Parathyroid adenoma (tissue), 2 donors: ENCODE measurements around the gene SAA2.

Source experiments
- H2AFZ ChIP-seq: fragments of 300-600 bp; sonication (generic); one replicate; pipeline ENCODE4 v1.7.0; 2017; ENCODE audit warnings: antibody characterized with exemption, mild to moderate bottlenecking
- H3K27ac ChIP-seq: fragments of 300-600 bp; sonication (generic); one replicate; pipeline ENCODE4 v1.7.0; 2017
- H3K27me3 ChIP-seq: fragments of 300-600 bp; sonication (generic); one replicate; pipeline ENCODE4 v1.7.0; 2017; ENCODE audit warnings: low read length; ENCODE audit not compliant: control insufficient read depth, insufficient read depth
- H3K36me3 ChIP-seq: fragments of 300-600 bp; sonication (generic); one replicate; pipeline ENCODE4 v1.7.0; 2017; ENCODE audit warnings: low read length; ENCODE audit not compliant: control insufficient read depth, insufficient read depth
- H3K4me1 ChIP-seq: fragments of 300-600 bp; sonication (generic); one replicate; pipeline ENCODE4 v1.7.0; 2017; ENCODE audit warnings: control low read depth
- H3K4me2 ChIP-seq: fragments of 300-600 bp; sonication (generic); one replicate; pipeline ENCODE4 v1.7.0; 2017; ENCODE audit warnings: low read length
- H3K4me3 ChIP-seq: fragments of 300-600 bp; sonication (generic); one replicate; pipeline ENCODE4 v1.7.0; 2017; ENCODE audit warnings: low read depth, low read length
- H3K79me2 ChIP-seq: fragments of 300-600 bp; sonication (generic); one replicate; pipeline ENCODE4 v1.7.0; 2017; ENCODE audit warnings: control low read depth
- H3K9ac ChIP-seq: fragments of 300-600 bp; sonication (generic); one replicate; pipeline ENCODE4 v1.7.0; 2017; ENCODE audit warnings: mild to moderate bottlenecking
- H3K9me3 ChIP-seq: fragments of 300-600 bp; sonication (generic); one replicate; pipeline ENCODE4 v1.7.0; 2017; ENCODE audit warnings: low read length; ENCODE audit not compliant: control insufficient read depth
- CTCF ChIP-seq: fragments of 300-600 bp; sonication (generic); IDR thresholded peaks from one replicate; pipeline ENCODE4 v1.7.0; 2017; ENCODE audit warnings: antibody characterized with exemption, mild to moderate bottlenecking
- donor health status: primary hyperparathyroidism.

SAA2 gene

GRCh38 chr11:18248561-18248960, at the start of gene SAA2:
Gene SAA2 (minus strand): TSS chr11:18248668. CDS start chr11:18248011, 657 bp downstream.
- H3K9ac ChIP-seq: no peak within 1 kb of the TSS
- H2AFZ ChIP-seq: no peak within 1 kb of the TSS
- no peak within 1 kb of the TSS for H3K27ac ChIP-seq

GRCh38 chr11:18295316-18295715, 46.8 kb upstream of the SAA2 start:
- Histone ChIP-seq H3K27ac (no peak overlapping the region), H3K9me3 (no peaks in the 10 kb centered on the region), H3K4me3 (no peak overlapping the region), H3K9ac (no peak overlapping the region), H3K4me1 (no peaks in the 10 kb centered on the region), H3K36me3 (no peaks in the 10 kb centered on the region), H3K4me2 (no peak overlapping the region), H3K79me2 (no peaks in the 10 kb centered on the region), H3K27me3 (no peaks in the 10 kb centered on the region), H2AFZ (no peak overlapping the region)
- no peak for TF ChIP-seq CTCF

More at GRCh38 chr11:18248561-18248960, at the start of gene SAA2:
- Histone ChIP-seq H3K4me1 (no peaks in the 10 kb centered on the region), H3K27me3 (no peaks in the 10 kb centered on the region), H3K36me3 (no peaks in the 10 kb centered on the region), H3K9me3 (no peaks in the 10 kb centered on the region), H3K79me2 (no peaks in the 10 kb centered on the region), H3K4me3 (no peak within 1 kb of the TSS), H3K4me2 (no peak within 1 kb of the TSS)
- no peak for TF ChIP-seq CTCF

GRCh38 chr11:18294862-18295261, 46.4 kb upstream of the SAA2 start:
- H3K36me3 ChIP-seq: no peaks in the 10 kb centered on the region
- no peaks in the 10 kb centered on the region for H3K9me3 ChIP-seq
- no peak overlapping the region for H3K9ac ChIP-seq
- no peak overlapping the region for H2AFZ ChIP-seq
- H3K27ac ChIP-seq: no peak overlapping the region
- no peak overlapping the region for H3K4me2 ChIP-seq
- no peaks in the 10 kb centered on the region for H3K4me1 ChIP-seq
- no peak for TF ChIP-seq CTCF
- H3K79me2 ChIP-seq: no peaks in the 10 kb centered on the region
- H3K27me3 ChIP-seq: no peaks in the 10 kb centered on the region
- no peak overlapping the region for H3K4me3 ChIP-seq

GRCh38 chr11:18288911-18289310, 40.4 kb upstream of the SAA2 start:
- Histone ChIP-seq H3K27me3 (no peaks in the 10 kb centered on the region), H3K9me3 (no peaks in the 10 kb centered on the region), H3K36me3 (no peaks in the 10 kb centered on the region), H3K27ac (no peak overlapping the region), H3K79me2 (no peaks in the 10 kb centered on the region), H3K4me1 (no peaks in the 10 kb centered on the region), H3K4me2 (no peak overlapping the region), H2AFZ (no peak overlapping the region), H3K4me3 (no peak overlapping the region), H3K9ac (no peak overlapping the region)
- TF ChIP-seq CTCF: no peak

- no peak overlapping the region for H3K4me3 ChIP-seq
- no peak overlapping the region for H3K9ac ChIP-seq
- no peak overlapping the region for H3K27ac ChIP-seq
- H2AFZ ChIP-seq: no peak overlapping the region
- H3K9me3 ChIP-seq: no peaks in the 10 kb centered on the region
- H3K36me3 ChIP-seq: no peaks in the 10 kb centered on the region
- H3K79me2 ChIP-seq: no peaks in the 10 kb centered on the region
- H3K4me2 ChIP-seq: no peak overlapping the region
- H3K4me1 ChIP-seq: no peaks in the 10 kb centered on the region
- no peaks in the 10 kb centered on the region for H3K27me3 ChIP-seq
- TF ChIP-seq CTCF: no peak
Measured at GRCh38 chr11:18285841-18286240, 37.4 kb upstream of the SAA2 start.
